GM19193 (cell line): Measurements from ENCODE around the gene TJAP1.

Source experiments
- POLR2A ChIP-seq: IDR thresholded peaks from 4 replicates; pipeline ENCODE4 v1.6.1; 2011; ENCODE audit not compliant: insufficient read depth, insufficient read length; ENCODE audit errors: extremely low read depth

The TJAP1 gene

GRCh38 chr6:43444582-43444981 lies 32.8 kb upstream of the TJAP1 start:
- no peak for TF ChIP-seq POLR2A

DNA sequence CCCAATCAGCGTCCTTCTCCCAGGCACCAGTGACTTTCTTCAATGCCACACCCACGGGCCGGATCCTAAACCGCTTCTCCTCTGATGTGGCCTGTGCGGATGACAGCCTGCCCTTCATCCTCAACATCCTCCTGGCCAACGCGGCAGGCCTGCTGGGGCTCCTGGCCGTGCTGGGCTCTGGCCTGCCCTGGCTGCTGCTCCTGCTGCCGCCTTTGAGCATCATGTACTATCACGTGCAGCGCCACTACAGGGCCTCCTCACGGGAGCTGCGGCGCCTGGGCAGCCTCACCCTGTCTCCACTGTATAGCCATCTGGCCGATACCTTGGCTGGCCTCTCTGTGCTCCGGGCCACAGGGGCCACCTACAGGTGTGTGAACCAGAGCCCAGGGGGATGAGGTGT lies 31.8 kb upstream of the TJAP1 start:
- no peak for TF ChIP-seq POLR2A

GRCh38 chr6:43447604-43448003 lies 29.8 kb upstream of the TJAP1 start:
- TF ChIP-seq POLR2A = no peak

DNA sequence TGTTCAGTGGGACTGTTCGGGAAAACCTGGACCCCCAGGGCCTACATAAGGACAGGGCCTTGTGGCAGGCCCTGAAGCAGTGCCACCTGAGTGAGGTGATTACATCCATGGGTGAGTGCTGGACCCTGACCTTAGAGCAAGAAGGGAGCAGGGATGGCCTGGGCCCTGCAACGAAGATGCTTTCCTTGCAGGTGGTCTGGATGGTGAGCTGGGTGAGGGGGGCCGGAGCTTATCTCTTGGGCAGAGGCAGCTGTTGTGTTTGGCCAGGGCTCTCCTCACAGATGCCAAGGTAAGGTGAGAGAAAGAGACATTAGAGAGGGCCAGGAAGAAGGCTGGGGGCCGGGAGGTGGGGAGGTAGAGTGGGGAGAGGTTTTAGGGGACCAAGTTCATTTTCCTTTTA lies 28.5 kb upstream of the TJAP1 start:
- TF ChIP-seq POLR2A = no peak

DNA sequence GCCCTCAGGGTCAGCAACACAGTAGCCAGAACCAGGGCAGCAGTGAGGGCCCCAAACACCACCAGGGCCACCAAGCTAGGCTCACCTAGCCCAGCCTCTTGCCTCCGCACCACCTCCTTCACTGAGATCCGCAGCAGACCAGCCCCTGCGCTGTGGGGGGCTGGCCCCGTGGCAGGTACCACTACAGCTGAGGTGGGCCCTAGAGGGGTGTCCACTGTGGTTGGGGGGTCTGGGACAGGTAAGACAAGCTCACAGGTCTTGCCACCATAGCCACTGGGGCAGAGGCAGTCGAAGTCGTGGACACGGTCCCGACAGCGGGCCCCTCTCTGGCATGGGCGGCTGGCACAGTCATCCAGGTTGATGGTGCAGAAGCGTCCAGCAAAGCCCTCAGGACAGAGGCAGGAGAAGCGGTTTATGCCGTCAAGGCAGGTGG lies 26.7 kb upstream of the TJAP1 start:
- TF ChIP-seq POLR2A = no peak

DNA sequence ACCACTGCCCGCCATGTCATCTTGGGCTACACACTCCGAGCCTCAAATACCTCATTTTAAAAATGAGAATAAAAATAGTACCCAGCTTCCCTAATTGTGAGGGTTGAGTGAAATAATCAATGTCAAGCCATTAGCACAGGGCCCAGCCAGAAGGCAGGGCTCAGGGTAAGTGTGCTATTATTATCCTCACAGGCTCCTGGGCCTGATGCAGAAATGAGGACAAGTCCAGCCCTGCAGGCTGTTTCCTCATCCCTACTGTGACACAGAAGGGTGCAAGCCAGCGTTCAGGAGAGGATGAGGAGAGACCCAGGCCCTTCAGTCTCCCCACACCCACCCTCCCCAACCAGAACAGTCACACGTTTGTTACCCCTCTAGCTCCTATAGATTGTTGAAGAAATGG lies 26.0 kb upstream of the TJAP1 start:
- no peak for TF ChIP-seq POLR2A

GRCh38 chr6:43451939-43452338 lies 25.4 kb upstream of the TJAP1 start:
- no peak for TF ChIP-seq POLR2A

DNA sequence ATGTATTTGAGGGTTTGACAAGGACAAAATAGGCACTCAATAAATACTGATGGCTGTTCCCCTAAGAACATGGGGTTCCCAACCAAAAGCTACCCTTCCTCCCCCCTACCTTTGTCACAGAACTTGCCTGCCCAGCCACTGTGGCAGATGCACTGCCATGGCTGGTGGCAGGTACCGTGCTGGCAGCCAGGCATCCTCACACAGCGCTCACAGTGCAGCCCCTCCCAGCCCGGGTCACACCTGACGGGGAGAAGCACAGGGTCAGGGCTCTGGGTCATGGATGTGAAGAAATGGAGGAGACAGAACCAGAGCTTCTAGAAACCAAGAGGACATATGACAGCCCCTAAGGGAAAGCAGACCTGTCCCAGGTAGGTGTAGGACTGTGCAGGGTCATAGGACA lies 24.5 kb upstream of the TJAP1 start:
- TF ChIP-seq POLR2A = no peak

DNA sequence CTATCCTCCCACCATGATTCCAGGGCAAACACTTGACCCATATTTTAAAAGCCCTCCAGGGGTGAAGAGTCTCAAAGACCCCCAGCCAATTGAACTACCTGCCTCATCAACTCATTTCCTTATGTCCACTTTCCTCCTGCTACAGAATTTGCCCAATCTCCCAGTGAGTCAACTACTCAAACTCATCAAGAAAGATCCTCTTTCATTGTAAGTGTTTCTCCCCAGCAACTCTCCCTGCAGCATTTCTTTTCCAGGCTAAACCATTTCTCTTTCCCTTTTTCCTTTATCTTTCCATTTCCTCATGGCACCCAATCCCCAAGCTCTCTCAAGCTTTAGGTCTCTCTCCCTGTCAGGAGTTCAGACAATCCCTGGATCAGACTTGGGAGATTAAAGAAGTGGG lies 23.5 kb upstream of the TJAP1 start:
- no peak for TF ChIP-seq POLR2A

GRCh38 chr6:43454290-43454695 lies 23.1 kb upstream of the TJAP1 start:
- TF ChIP-seq POLR2A = no peak

- peak; percentile 4 for TF ChIP-seq POLR2A
Observed at GRCh38 chr6:43454696-43455530, 22.5 kb upstream of the TJAP1 start.

DNA sequence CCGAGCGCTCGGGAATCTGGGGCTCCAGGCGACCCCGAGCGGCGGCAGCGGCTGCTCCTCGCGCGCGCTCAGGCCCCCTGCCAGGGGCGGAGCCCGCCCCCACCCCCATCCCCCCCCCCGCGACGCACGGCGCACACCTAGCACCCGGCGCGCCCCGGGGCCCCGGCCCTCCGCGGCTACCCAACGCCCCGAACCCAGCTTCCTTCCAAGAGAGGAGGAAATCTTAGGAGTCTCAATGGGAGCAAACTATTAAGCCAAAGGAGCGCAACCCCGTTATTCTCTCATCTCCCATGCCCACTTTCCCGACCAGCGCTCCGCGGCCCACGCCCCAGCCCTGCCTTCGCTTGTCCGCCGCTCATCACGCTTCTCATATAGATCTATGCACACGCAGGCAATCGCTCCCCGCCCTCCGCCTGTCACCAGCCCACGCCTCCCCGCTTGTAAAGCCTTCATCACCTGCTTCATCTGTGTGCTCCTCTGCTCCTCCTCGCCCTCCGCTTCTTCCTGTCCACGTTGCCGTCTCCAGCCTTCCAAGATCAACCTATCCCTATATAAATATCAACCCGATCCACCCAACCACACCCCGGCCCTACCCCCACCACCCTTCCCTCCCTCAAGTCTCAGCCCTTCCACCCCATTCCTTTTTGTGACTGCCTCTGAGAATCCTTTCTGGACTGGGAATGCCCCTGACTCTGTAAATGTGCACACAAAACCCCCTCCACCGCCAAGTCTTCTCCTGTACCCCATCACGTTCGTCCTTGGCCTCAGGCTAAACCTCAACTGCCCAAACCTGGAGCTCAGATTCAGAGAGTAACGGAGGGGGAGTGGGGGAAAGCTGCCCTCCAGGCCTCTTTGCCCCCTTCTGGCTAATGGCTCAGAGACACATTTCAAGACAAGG lies 21.6 kb upstream of the TJAP1 start, which contains the start of gene DLK2:
TSS of gene DLK2 (minus strand) at position 18 of the 898 bp plus-strand sequence. CDS start 723 bp downstream, outside the sequence.
- TF ChIP-seq POLR2A = no peak

- TF ChIP-seq POLR2A = no peak
Observed at GRCh38 chr6:43457643-43458042, 19.7 kb upstream of the TJAP1 start.

DNA sequence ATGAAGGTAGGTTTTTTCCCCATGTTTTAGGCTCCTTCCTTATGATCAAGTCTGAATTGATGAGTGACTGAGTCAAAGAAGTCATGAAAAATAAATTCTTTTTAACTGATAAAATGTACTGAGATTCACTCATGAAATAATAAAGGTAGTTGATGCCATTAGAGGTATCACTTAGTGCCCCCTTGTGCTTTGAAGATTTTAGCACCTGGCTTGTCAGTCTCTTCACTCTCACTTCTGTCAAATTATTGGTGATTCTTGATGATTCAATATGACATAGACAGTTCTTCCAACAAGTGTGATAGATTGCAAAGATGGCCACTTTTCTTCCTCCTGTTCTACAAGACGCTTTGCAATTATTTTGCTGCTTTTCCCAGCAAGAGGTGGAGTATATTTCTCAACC lies 17.8 kb upstream of the TJAP1 start:
- no peak for TF ChIP-seq POLR2A

DNA sequence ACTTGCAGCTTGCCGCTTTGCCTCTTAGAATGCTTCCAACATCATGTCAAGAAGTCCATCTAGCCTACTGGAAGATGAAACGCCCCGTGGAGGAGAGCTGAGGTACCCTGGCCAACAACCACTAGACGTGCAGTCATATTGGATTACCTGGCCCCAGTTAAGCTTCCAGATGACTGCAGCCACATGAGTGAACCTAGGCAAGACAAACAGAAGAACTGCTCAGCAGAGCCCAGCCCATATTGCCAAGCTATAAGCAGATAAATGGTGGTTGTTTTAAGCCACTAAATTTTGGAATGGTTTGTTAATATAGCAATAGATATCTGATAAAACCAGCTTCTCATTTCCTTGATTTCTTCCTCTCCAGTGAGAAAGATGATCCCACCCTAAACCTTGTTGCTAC lies 17.3 kb upstream of the TJAP1 start:
- no peak for TF ChIP-seq POLR2A
